Right renal pelvis (tissue), 4 donors: Measurements from ENCODE around the gene ATP5F1B. TPM values are rescaled to one million over a fixed set of nuclear protein-coding genes. Genes with fewer than 3 reads are reported as not detected.

ENCODE experiments used
- DNase-seq, 4 donors: peaks; one replicate each; pipeline ENCODE4 v3.0.0-alpha.2; 2013; ENCODE audit warnings: low read depth in 4 of 4, low spot score in 3 of 4, missing footprints in 1 of 4
- polyA plus RNA-seq, 4 donors: library from polyadenylated mRNA; unstranded; fragments of 120-200 nt; gene quantifications; one replicate each; pipeline ENCODE4 v1.2.1, GENCODE V29; 2013; ENCODE audit not compliant: insufficient read length in 4 of 4

ATP5F1B gene
- 1,000 to 10,000 TPM; 1,014 to 1,093 (median 1,047) TPM for polyA plus RNA-seq

DNA sequence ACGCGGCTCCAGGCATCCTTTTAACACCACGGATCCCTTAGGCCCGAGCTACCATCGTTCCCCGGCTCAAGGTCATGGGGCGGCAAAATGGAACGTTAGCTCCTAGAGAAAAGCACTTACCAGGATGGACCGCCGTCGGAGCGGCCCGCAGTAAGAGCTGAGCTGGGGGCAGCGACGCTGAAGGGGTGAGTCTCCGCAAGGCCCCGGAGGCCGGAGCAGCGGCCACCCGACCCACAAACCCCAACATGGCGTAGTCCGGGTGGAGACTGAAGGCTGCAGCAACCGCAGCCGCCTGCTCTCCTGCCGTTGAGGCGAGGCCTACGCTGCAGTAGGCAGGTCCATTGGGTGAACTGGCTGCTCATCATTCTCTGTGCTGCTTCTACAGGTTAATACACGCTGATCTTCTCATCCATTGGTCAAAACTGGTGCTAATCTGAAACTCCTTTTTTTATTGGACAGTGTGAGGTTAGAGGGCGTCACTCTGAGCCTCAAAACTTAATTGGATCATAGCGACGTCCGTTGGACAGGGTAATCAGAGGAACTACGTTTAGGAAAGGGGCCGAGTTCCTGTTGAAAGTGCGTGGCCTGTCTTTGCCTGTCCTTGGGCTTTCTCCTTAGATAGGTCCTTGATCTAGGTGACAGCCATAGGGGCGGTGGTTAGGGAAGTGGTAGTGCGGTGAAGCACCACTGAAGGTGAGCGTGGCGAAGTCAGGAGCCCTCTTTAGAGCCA is at the start of gene ATP5F1B:
Gene ATP5F1B (minus strand): TSS at position 268 of the 730 bp plus-strand sequence. CDS start 21 bp downstream, at position 247.
- DNase-seq, result peak; percentile 94 to 100 (median 99)

GRCh38 chr12:56694161-56694560 is 48.4 kb upstream of the ATP5F1B start:
- DNase-seq, result no peak

GRCh38 chr12:56688846-56689109 is 43.0 kb upstream of the ATP5F1B start:
- DNase-seq, result no peak

- DNase-seq, result peak; percentile 95 to 96 (median 96)
Measured at GRCh38 chr12:56688129-56688845, 42.5 kb upstream of the ATP5F1B start, which contains the start of gene PTGES3. Gene PTGES3, minus strand, starts transcription at chr12:56688284. Its CDS starts 285 bp downstream, at chr12:56687999.

GRCh38 chr12:56687223-56688128 is 41.7 kb upstream of the ATP5F1B start:
- peak in 3 of 4 donors; percentile 29 to 54 (median 44) for DNase-seq

GRCh38 chr12:56684745-56685359 is 39.1 kb upstream of the ATP5F1B start:
- peak in 1 of 4 donors; percentile 24 for DNase-seq

DNA sequence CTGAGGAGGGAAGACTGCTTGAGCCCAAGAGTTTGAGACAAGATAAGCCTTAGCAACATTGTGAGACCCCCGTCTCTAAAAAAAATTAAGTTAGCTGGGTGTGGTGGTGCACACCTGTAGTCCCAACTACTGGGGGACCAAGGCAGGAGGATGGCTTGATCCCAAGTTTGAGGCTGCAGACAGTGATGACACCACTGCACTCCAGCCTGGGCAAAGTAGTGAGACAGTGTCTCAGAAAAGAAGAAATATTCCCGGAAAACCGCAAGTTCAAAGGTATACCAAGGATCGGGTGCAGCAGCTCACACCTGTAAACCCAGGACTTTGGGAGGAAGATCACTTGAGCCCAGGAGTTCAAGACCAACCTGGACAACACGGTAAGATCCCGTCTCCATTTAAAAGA is 36.5 kb upstream of the ATP5F1B start:
- DNase-seq, result no peak

GRCh38 chr12:56679883-56680575 is 34.2 kb upstream of the ATP5F1B start:
- DNase-seq, result no peak

GRCh38 chr12:56678852-56679251 is 33.1 kb upstream of the ATP5F1B start:
- DNase-seq, result no peak

GRCh38 chr12:56677680-56678079 is 31.9 kb upstream of the ATP5F1B start:
- no peak for DNase-seq

DNA sequence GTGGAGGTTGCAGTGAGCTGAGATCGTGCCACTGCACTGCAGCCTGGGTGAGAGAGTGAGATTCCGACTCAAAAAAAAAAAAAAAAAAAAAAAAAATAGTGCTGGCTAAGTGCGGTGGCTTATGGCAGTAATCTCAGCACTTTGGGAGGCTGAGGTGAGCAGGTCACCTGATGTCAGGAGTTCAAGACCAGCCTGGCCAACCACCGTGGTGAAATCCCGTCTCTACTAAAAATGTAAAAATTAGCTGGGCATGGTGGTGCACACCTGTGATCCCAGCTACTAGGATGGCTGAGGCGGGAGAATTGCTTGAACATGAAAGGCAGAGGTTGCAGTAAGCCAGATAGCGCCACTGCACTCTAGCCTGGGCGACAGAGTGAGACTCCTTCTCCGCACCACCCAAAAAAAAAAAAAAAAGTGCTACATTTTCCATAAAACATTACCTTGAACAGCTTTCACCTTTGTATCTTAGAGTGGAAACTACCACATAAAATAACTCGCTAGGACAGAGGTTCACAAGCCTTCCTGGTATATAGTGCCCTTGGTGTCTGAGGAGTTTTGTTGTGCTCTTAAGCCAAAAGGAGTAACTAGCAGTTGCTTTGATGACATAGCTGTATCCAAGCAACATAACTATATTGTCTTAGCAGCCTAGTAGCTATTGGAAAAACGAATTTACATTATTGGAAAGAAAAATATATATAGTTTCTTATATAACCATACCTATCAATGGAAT is 31.2 kb upstream of the ATP5F1B start:
- DNase-seq, result no peak

DNA sequence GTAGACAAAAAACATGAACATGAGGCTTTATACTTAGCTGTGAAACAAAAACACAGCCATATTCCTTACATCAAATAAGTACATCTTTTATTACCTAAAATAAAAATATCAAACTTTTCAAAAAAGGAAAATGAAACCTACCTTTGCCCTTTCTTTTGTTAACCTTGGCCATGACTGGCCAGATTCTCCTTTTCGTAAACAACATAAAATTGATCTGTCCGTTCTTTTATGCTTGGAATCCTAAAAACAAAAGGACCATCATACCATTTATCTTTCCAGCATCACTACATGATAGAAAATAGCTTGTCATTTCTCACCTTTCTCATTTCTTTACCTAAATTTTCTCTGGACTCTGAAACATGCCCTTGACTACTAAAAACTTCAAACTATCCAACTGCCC is 25.8 kb upstream of the ATP5F1B start:
- DNase-seq, result no peak

- DNase-seq, result no peak
Measured at GRCh38 chr12:56670836-56671235, 25.1 kb upstream of the ATP5F1B start.

DNA sequence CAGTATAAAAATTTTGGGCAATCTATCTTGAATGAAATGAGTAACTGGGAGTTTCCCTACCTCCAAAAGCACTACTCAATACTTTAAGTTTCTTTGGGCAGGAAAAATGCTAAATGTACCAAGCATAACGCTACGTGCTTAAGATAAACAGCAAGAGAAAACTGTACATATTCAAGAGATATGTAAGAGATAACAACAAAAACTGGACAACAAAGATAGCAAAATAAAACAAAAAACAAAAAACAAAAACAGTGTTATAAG is 22.3 kb upstream of the ATP5F1B start:
- no peak for DNase-seq

GRCh38 chr12:56661979-56662638 is 16.3 kb upstream of the ATP5F1B start:
- no peak for DNase-seq

DNA sequence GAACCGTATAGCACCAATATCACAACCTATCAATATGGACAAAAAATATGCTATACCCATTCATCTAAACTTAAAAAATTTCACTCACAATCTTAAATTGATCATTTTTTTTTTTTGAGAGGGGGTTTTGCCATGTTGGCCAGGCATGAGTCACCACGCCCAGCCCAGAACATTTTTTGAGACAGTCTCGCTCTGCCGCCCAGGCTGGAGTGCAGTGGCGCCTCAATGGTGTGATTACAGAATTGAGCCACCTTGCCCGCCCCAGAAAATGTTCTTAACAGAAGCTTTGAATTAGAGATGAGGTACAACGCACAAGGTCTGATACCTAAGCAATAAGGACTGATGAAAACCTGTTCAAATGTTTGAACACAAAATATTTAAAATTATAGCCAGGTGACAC is 15.8 kb upstream of the ATP5F1B start:
- DNase-seq, result no peak

GRCh38 chr12:56658921-56659320 is 13.1 kb upstream of the ATP5F1B start:
- no peak for DNase-seq

DNA sequence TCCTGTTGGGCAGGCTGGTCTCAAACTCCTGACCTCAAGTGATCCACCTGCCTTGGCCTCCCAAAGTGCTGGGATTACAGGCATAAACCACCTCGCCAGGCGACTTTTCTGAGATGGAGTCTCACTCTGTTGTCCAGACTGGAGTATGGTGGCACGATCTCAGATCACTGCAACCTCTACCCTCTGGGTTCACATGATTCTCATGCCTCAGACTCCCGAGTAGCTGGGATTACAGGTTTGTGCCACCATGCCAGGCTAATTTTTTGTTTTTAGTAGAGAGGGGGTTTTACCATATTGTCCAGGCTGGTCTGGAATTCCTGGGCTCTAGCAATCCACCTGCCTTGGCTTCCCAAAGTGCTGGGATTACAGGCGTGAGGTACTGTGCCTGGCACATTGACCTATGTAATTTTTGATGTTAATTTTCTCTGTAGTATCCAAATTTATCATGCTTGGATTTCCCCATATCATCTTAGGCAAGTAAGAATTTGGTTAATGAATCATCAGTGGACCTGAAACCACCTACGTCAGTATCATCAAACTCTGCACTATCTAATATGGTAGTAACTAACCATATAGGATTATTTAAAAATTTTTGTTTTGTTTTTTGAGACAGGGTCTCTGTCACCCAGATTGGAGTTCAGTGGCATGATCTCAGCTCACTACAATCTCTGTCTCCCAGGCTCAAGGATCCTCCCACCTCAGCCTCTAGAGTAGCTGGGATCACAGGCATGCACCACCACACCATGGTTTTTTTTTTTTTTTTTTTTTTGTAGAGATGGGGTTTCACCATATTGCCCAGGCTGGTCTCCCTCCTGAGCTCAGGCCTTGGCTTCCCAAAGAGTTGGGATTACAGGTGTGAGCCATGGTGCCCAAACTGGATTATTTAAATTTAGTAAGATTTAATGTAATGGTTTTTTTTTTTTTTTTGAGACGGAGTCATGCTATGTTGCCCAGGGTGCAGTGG is 11.9 kb upstream of the ATP5F1B start:
- no peak for DNase-seq
